Immature natural killer cell (primary cell): ENCODE data around the gene ANKHD1. TPM values are rescaled to one million over a fixed set of nuclear protein-coding genes. Genes with fewer than 3 reads are reported as not detected.

Experiments used
- DNase-seq, 3 donors: peaks; one replicate each; pipeline ENCODE4 v3.0.0; 2022; ENCODE audit warnings: mixed read lengths in 1 of 3
- H3K27ac Mint-ChIP-seq, 6 donors: one replicate each; pipeline ENCODE4 v1.8.0; 2020; ENCODE audit warnings: mixed read lengths in 6 of 6, mild to moderate bottlenecking in 5 of 6, inconsistent platforms in 4 of 6, moderate library complexity in 3 of 6
- H3K27me3 Mint-ChIP-seq, 3 donors: one replicate each; pipeline ENCODE4 v1.8.0; 2020 to 2021; ENCODE audit warnings: low read depth in 3 of 3, mild to moderate bottlenecking in 3 of 3, mixed read lengths in 3 of 3, moderate library complexity in 3 of 3, inconsistent platforms in 1 of 3
- H3K36me3 Mint-ChIP-seq, 3 donors: one replicate each; pipeline ENCODE4 v1.8.0; 2020; ENCODE audit warnings: mixed read lengths in 3 of 3, inconsistent platforms in 2 of 3, mild to moderate bottlenecking in 2 of 3
- H3K4me1 Mint-ChIP-seq, 2 donors: one replicate each; pipeline ENCODE4 v1.8.0; 2020; ENCODE audit warnings: inconsistent platforms in 2 of 2, mild to moderate bottlenecking in 2 of 2, mixed read lengths in 2 of 2, moderate library complexity in 1 of 2
- H3K4me3 Mint-ChIP-seq, 5 donors: one replicate each; pipeline ENCODE4 v1.8.0; 2020; ENCODE audit warnings: mild to moderate bottlenecking in 5 of 5, mixed read lengths in 5 of 5, inconsistent platforms in 3 of 5, moderate library complexity in 3 of 5
- H3K9me3 Mint-ChIP-seq, 6 donors: one replicate each; pipeline ENCODE4 v1.8.0; 2020; ENCODE audit warnings: mild to moderate bottlenecking in 6 of 6, mixed read lengths in 6 of 6, inconsistent platforms in 4 of 6, moderate library complexity in 3 of 6
- polyA plus RNA-seq, 3 donors: library from polyadenylated mRNA; unstranded; fragments of 300-500 nt; fragmentation: Illumina TruSeq; gene quantifications; one replicate each; pipeline ENCODE4 v1.2.3, GENCODE V29; 2021

The ANKHD1 gene
- polyA plus RNA-seq, 3 donors from 2014 or later, result 37.0 to 86.1 (median 62.7) TPM

- Mint-ChIP-seq H3K27ac (no peak overlapping the region), H3K4me3 (no peak overlapping the region), H3K4me1 (no peaks in the 10 kb centered on the region), H3K27me3 (peaks cover 0 to 2% (median 0%) of the 10 kb centered on the region in 3 donors), H3K9me3 (no peaks in the 10 kb centered on the region), H3K36me3 (peaks cover 0 to 5% (median 3%) of the 10 kb centered on the region in 3 donors)
- DNase-seq, result no peak
Observed at GRCh38 chr5:140393738-140394137, 7.9 kb upstream of the ANKHD1 start.

- Mint-ChIP-seq H3K4me1 (peaks cover 17 to 19% of the 10 kb centered on the region in 2 donors), H3K9me3 (no peaks in the 10 kb centered on the region), H3K4me3 (no peak overlapping the region), H3K27ac (no peak overlapping the region), H3K27me3 (peaks cover 0 to 2% (median 0%) of the 10 kb centered on the region in 3 donors), H3K36me3 (peaks cover 0 to 1% (median 0%) of the 10 kb centered on the region in 3 donors)
- DNase-seq, result no peak
Observed at GRCh38 chr5:140398379-140398811, 3.2 kb upstream of the ANKHD1 start.

- peaks cover 30 to 36% of the 10 kb centered on the region in 2 donors for H3K4me1 Mint-ChIP-seq
- H3K36me3 Mint-ChIP-seq, result no peaks in the 10 kb centered on the region
- H3K4me3 Mint-ChIP-seq, result no peak overlapping the region
- no peaks in the 10 kb centered on the region for H3K9me3 Mint-ChIP-seq
- peaks cover 0 to 1% (median 0%) of the 10 kb centered on the region in 3 donors for H3K27me3 Mint-ChIP-seq
- H3K27ac Mint-ChIP-seq, result peak overlapping the region in 2 of 6 donors; percentile 93
- no peak for DNase-seq
Observed at GRCh38 chr5:140399979-140400729, 1.5 kb upstream of the ANKHD1 start.

GRCh38 chr5:140400730-140401361 lies 787 bp upstream of the ANKHD1 start:
- H3K27ac Mint-ChIP-seq, result peak overlapping the region in 2 of 6 donors; percentile 93

GRCh38 chr5:140402258-140403074 lies 833 bp downstream of the ANKHD1 start:
- DNase-seq, result peak in 2 of 3 donors; percentile 41 to 48
- H3K36me3 Mint-ChIP-seq, result no peaks in the 10 kb centered on the region
- no peaks in the 10 kb centered on the region for H3K9me3 Mint-ChIP-seq
- H3K27me3 Mint-ChIP-seq, result no peaks in the 10 kb centered on the region
- H3K27ac Mint-ChIP-seq, result peak overlapping the region in 1 of 6 donors; percentile 71
- H3K4me3 Mint-ChIP-seq, result no peak overlapping the region
- peaks cover 34 to 49% of the 10 kb centered on the region in 2 donors for H3K4me1 Mint-ChIP-seq

More at GRCh38 chr5:140400730-140401361, 787 bp upstream of the ANKHD1 start:
- H3K4me3 Mint-ChIP-seq, result no peak overlapping the region
- no peaks in the 10 kb centered on the region for H3K27me3 Mint-ChIP-seq
- H3K9me3 Mint-ChIP-seq, result no peaks in the 10 kb centered on the region
- peaks cover 32 to 40% of the 10 kb centered on the region in 2 donors for H3K4me1 Mint-ChIP-seq
- peak; percentile 90 to 92 (median 92) for DNase-seq
- H3K36me3 Mint-ChIP-seq, result no peaks in the 10 kb centered on the region

- H3K36me3 Mint-ChIP-seq, result no peaks in the 10 kb centered on the region
- peak overlapping the region in 5 of 6 donors; percentile 62 to 84 (median 76) for H3K27ac Mint-ChIP-seq
- H3K4me1 Mint-ChIP-seq, result peaks cover 38 to 60% of the 10 kb centered on the region in 2 donors
Observed at GRCh38 chr5:140403613-140404012, 2.0 kb downstream of the ANKHD1 start.

GRCh38 chr5:140408750-140409241 lies 7.2 kb downstream of the ANKHD1 start:
- H3K4me1 Mint-ChIP-seq, result peaks cover 37 to 83% of the 10 kb centered on the region in 2 donors
- no peaks in the 10 kb centered on the region for H3K27me3 Mint-ChIP-seq
- H3K4me3 Mint-ChIP-seq, result peak overlapping the region in 2 of 5 donors; percentile 25 to 33
- no peak for DNase-seq
- H3K27ac Mint-ChIP-seq, result peak overlapping the region in 4 of 6 donors; percentile 23 to 71 (median 54)
- no peaks in the 10 kb centered on the region for H3K36me3 Mint-ChIP-seq
- H3K9me3 Mint-ChIP-seq, result no peaks in the 10 kb centered on the region

More at GRCh38 chr5:140403613-140404012, 2.0 kb downstream of the ANKHD1 start:
- no peaks in the 10 kb centered on the region for H3K9me3 Mint-ChIP-seq
- H3K27me3 Mint-ChIP-seq, result no peaks in the 10 kb centered on the region
- no peak overlapping the region for H3K4me3 Mint-ChIP-seq
- no peak for DNase-seq

GRCh38 chr5:140413230-140413629 lies 11.6 kb downstream of the ANKHD1 start:
- Mint-ChIP-seq H3K27ac (no peak overlapping the region), H3K27me3 (no peaks in the 10 kb centered on the region), H3K9me3 (no peaks in the 10 kb centered on the region), H3K4me3 (no peak overlapping the region), H3K4me1 (peaks cover 43 to 71% of the 10 kb centered on the region in 2 donors), H3K36me3 (peaks cover 0 to 5% (median 3%) of the 10 kb centered on the region in 3 donors)
- no peak for DNase-seq

GRCh38 chr5:140417235-140417634 lies 15.6 kb downstream of the ANKHD1 start:
- Mint-ChIP-seq H3K4me3 (no peak overlapping the region), H3K27me3 (peaks cover 0 to 1% (median 0%) of the 10 kb centered on the region in 3 donors), H3K9me3 (no peaks in the 10 kb centered on the region), H3K36me3 (peaks cover 0 to 5% (median 3%) of the 10 kb centered on the region in 3 donors), H3K4me1 (peaks cover 62 to 78% of the 10 kb centered on the region in 2 donors), H3K27ac (no peak overlapping the region)
- no peak for DNase-seq

- peak overlapping the region in 1 of 6 donors; percentile 7 for H3K27ac Mint-ChIP-seq
- H3K4me3 Mint-ChIP-seq, result no peak overlapping the region
Observed at GRCh38 chr5:140418862-140419520, 17.4 kb downstream of the ANKHD1 start.

GRCh38 chr5:140420226-140420570 lies 18.6 kb downstream of the ANKHD1 start:
- H3K4me3 Mint-ChIP-seq, result peak overlapping the region in 3 of 5 donors; percentile 5 to 17 (median 12)
- no peaks in the 10 kb centered on the region for H3K9me3 Mint-ChIP-seq
- peaks cover 0 to 1% (median 0%) of the 10 kb centered on the region in 3 donors for H3K27me3 Mint-ChIP-seq
- no peak overlapping the region for H3K27ac Mint-ChIP-seq
- DNase-seq, result no peak
- peaks cover 63 to 77% of the 10 kb centered on the region in 2 donors for H3K4me1 Mint-ChIP-seq
- peaks cover 0 to 5% (median 3%) of the 10 kb centered on the region in 3 donors for H3K36me3 Mint-ChIP-seq

More at GRCh38 chr5:140418862-140419520, 17.4 kb downstream of the ANKHD1 start:
- peaks cover 0 to 1% (median 0%) of the 10 kb centered on the region in 3 donors for H3K27me3 Mint-ChIP-seq
- peaks cover 0 to 5% (median 3%) of the 10 kb centered on the region in 3 donors for H3K36me3 Mint-ChIP-seq
- no peak for DNase-seq
- H3K4me1 Mint-ChIP-seq, result peaks cover 64 to 75% of the 10 kb centered on the region in 2 donors
- no peaks in the 10 kb centered on the region for H3K9me3 Mint-ChIP-seq

GRCh38 chr5:140420665-140421361 lies 19.2 kb downstream of the ANKHD1 start:
- Mint-ChIP-seq H3K4me1 (peaks cover 69 to 81% of the 10 kb centered on the region in 2 donors), H3K27me3 (peaks cover 0 to 1% (median 0%) of the 10 kb centered on the region in 3 donors), H3K27ac (peak overlapping the region in 1 of 6 donors; percentile 2), H3K36me3 (peaks cover 0 to 4% (median 3%) of the 10 kb centered on the region in 3 donors), H3K9me3 (no peaks in the 10 kb centered on the region), H3K4me3 (peak overlapping the region in 1 of 5 donors; percentile 0)
- no peak for DNase-seq
